Epidermal melanocyte (primary cell): Measurements from ENCODE around the gene PPP2R2C.

Source experiments
- DNase-seq: peaks from one replicate; pipeline ENCODE4 v3.0.0; 2011; ENCODE audit warnings: low spot score; ENCODE audit not compliant: insufficient read length

PPP2R2C gene

DNA sequence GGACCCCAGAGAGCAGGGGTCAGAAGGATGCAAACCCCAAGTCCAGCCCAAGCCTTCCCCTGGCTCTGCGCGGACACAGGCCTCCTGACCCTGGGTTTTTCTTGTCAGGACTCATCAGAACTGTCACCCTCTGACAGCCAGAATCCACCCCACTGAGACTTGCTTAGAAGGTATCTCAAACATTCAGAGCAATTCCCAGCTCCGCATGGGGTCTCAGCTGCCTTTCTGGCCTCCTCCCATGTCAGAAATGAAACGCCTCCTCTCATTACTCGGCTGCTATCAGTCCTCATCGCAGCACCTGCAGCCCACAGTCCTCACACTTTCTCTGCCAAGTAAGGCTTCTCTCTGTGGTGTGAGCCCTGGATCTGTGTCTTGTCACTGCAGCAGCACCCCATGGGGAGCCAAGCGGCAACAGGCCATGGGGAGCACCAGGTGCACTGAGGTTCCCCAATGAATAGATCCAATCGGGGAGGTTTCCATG is 105.0 kb downstream of the PPP2R2C start:
- DNase-seq = no peak

DNA sequence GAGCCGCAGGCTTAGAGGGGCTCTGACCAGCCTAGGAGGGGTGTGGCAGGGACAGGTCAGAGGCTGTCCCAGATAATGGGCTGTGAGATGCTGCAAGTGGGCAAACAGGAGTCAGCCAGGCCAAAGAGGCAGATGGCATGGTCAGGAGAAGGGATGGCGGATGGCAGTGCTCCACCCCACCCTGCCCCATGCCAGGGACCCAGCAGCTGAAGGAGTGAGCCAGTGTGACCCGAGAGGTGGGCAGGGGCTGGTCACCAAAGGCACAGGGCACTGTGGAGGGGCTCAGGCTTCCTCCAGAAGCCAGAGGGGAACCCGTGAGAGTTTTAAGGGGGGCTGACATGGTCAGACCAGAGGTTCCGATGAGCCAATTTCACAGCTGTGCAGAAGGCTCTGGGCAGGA is 105.8 kb downstream of the PPP2R2C start:
- no peak for DNase-seq

DNA sequence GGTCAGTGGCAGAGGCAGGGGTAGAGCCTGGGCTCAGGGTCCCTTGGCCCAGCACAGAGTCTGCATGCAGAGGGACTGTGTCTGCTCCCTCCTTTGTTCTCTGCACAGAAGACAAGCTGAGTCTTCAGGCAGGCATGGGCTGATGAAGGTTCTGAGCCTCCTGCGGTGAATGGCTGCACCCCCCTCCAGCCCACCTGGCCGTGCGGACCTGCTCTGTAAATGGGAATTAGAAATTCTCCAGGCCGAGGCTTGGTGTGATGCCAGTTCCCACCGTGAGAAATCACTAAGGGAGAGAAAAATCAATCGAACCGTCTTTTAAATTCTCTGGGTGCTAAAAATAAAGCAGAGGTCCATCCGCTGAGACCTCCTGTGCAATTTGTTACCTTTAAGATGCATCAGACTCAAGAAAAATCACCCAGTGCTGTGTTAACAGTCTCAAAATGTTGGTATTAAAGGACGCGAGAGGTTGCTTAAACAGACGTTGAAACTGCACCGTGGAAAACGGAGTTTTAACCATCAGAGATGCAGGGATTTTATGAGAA is 106.8 kb downstream of the PPP2R2C start:
- no peak for DNase-seq

DNA sequence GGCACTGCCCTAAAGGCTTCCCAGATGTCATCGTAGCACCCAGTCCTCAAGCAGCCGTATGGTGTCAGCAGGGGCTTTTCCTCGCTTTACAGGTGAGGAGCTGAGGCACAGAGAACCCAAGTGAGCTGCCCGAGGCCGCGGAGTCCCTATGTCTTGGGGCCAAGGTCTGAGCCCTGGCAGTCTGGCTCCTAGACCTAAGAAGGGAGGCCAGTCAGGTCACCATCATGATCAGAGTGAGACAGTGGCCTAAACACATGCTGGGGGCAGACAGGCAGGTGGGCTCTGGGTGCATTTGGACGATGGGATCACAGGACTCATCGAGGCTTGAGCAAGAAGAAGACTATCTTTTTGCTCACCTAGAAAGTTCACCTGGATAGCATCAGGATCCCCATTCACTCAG is 107.8 kb downstream of the PPP2R2C start:
- DNase-seq = no peak

DNA sequence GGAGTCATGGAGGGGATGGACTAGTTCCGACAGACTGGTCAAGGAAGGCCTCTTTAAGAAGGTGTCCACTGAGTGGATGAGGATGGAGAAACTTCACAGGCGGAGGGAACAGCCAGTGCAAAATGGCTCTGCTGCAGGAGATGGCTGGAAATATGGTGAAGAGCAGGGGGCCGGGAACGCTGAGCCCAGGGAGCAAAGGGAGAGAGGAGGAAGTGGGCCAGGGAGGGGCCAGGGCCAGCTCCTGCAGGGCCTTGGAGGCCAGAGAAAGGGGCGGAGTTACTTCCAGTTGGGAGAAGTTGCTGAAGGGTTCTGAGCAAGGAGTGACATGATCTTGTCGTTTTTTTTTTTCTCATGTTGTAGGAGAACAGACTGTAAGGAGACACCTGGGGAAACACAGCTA is 108.3 kb downstream of the PPP2R2C start:
- DNase-seq = no peak

DNA sequence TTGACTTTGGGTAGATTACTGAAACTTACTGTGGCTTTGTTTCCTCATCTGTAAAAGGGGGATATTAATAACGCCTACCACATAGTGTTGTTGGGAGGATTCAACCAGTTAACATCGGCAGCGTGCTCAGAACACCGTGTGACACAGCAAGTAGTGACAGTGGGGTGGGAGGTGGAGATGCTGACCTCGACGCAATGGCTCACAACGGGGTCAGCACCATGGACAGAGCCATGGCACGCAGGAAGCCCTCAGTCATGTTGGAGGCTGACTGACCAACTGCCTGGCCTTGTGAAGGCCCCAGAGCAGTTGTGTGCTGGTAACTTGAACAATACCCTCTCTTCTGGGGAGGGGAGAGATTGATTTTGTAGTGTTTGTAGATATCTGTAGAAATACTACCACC is 109.5 kb downstream of the PPP2R2C start:
- no peak for DNase-seq

DNA sequence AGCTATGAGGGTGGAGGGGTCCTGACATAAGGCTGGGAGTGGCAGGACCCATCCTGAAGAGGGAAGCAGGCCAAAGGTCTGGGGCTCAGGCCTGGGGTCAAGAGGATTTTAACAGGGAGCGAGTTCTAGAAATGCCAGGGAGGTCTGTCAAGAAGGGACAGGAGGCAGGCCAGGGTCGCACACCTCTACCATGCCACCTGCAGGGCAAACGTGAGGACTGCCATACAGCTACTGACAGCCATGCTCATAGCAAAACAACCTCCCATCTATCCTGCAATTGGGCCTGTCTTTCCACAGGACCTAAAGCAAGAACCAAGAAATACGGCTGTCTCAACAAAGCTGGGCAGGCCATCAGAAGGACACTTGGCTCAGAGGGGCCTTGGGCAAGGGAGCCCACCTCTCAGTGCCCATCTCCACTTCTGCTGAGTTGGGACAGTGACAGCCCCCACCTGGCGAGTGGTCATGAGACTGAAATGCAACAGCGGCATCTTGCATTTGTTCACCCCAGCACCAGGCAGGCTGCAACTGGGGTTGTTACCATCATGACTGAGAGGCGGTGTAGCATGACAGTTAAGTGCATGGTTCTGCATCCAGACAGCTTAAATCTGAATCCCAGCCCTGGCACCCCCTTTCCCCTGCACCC is 110.0 kb downstream of the PPP2R2C start:
- no peak for DNase-seq

DNA sequence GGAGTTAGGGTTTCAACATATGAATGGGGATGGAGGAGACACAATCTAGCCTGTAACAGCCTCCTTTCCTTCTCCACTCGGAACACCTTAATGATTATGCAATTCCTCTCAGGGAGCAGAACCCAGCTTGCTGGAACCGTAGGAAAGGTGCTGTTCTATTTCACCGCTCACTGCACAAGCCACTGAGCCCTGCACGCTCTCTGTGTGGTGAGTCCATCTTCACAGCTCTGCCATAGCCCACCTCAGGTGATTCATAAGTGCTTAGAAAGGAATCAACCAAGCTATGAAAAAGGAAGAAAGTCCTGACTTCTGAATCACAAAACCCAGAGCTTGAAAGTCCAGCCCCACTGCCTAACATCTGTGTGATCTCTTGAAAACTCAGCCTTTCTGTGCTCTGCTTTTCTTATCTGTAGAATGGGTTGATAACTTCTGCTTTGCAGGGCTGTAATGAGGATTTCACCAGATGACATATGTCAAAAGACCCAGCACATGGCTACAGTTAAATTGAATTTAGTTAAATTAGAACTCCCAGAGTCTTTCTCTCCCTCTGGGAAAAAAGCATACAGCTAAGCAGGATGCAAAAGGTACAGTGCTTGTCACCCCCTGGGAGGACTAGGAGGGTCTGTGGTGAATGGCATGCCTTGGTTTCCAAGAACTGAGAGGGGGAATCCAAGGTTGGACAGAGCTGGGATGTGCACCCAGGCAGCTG is 111.2 kb downstream of the PPP2R2C start:
- no peak for DNase-seq

DNA sequence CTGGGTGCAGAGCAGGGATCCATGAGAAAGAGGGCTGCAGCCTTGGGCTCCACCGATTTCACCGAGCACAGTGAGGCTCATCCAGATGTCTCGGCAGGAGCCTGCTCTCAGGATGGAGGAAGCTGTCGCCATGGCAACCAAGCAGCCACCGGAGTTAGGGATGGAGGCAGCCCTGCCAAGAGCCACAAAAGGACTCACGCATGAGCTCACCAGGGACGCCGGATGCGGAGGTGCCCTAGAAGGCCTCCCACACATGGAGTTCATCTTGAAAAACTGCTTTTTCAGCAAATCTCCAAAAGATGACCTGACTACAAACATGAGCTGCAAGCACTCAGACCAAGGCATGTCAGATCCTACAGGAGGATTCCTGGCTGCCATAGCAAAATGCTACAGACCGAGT is 112.0 kb downstream of the PPP2R2C start:
- no peak for DNase-seq

DNA sequence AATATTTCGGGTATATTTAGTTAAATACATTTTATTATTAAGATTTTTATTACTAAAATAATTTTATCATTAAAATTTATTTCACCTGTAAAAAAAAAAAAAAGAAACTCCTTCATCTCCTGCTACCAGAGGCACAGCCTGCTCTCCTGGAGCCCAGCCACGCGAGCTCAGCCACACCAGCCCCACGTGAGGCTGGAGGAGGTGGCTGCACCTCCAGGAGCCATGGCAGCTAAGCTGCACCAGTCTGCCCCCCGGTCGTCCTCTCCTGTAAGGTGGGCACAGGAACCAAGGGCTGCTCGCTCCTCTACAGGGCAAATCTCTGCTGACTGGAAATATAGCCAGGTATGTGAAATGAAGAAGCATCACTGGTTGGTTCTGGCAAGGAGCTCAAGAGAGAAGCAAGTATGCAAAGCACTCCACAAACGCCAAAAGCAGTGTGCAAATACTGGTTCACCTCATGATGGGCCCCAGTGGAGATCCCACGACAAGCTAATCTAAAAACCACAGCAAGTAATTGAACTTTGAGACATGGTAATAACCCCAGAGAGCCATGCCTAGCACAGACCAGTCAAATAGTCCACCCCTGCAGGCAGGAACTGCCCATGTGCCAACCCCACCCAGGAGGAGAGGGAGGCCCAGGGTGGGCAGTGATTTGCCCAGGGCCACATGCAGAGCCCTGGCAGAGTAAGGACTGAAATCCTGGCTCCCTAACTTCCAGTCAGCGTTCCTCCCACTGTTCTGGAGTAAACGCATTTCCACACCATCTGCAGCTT is 112.7 kb downstream of the PPP2R2C start:
- no peak for DNase-seq

DNA sequence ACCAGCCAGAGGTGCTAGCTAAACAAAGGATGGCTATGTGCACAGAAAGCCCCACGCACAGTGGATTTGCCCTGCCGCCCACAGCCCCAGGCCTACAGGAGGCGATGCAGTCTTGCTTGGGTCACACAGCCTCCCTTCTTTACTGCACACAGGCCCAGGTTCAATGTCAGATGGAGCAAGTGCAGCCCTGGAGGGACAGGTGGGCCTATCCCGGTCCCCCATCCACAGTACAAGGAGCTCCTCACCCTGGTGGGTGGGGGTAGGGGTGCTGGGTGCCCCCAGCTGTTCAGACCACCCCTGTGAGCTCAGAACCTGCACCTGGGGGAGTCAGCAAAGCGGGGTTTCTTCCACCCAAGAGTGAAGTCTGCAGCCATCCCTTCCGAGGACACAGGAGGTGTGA is 114.9 kb downstream of the PPP2R2C start:
- DNase-seq = no peak

DNA sequence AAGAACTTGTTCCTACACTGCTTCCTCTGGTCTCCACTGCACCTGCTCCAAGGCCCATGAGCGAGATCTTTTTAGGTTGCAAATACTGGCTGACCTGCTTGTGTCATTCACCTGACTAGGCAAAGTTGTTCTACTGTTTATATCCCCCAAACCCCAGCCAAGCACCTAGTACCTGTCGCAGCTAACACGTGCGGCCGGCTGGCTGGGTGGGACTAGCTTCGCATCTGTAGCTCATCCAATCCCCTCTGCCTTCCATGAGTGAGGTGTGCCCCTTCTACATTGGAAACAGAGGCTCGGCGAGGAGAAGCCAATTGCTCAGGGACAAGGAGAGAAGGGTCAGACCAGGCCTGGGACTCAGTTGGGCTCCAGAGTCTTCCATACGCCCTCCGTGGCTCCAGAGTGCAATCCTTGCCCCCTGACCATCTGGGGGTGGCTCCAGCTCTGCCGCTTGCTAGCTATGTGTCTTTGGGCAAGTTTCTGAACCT is 116.3 kb downstream of the PPP2R2C start:
- DNase-seq = no peak

DNA sequence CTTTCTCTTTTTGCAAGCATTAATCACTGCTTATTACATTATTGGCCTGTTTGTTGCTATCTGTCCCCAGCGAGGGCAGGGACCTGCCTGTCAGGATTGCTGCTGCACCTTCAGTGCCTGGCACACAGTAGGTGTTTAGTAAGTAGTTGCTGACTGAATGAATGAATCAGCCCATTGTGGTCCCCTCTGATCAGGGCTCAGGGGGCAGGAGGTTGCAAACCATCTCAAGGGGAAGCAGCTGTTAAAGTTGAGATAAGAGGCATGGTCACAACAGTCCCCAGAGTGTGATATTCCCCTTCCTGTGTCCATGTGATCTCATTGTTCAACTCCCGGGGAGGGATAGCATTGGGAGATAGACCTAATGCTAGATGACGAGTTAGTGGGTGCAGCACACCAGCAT is 117.4 kb downstream of the PPP2R2C start:
- DNase-seq = no peak

DNA sequence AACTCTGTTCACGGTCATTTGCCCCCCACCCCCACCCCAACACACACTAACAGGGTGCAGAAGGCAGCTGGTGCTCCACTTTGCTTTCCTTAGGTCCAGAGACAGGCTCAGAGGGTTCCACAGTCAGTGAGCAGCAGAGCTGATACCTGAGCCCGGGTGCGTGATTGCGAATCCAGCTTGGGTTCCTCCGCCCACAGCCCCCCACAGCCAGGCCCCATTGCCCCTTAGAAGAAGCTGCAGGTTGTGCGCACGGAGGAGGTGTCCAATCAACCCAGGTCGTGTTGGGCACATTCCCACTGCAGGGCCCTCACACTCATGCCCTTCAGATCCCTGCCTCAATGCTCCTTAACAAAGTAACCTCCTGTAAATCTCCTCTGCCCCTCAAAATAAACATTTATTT is 117.8 kb downstream of the PPP2R2C start:
- DNase-seq = no peak

DNA sequence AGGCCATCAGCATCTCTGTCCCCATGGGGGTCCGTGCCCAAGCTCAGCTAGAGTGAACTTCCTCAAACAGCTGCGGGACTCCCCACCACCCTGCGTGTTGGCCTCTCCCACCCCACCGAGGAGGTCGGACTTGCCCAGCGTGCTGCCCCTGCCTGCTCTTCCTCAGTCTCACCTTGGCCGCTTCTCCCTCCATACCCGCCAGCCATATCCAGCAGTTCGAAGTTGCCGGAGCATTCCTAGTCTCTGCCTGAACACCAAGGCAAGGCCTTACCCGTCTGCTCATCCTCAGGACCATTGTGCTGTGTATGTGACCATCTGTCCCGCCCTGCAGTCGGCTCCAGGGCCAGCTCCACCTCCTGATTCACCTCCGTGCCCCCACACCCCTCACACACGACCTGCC is 118.3 kb downstream of the PPP2R2C start:
- no peak for DNase-seq

DNA sequence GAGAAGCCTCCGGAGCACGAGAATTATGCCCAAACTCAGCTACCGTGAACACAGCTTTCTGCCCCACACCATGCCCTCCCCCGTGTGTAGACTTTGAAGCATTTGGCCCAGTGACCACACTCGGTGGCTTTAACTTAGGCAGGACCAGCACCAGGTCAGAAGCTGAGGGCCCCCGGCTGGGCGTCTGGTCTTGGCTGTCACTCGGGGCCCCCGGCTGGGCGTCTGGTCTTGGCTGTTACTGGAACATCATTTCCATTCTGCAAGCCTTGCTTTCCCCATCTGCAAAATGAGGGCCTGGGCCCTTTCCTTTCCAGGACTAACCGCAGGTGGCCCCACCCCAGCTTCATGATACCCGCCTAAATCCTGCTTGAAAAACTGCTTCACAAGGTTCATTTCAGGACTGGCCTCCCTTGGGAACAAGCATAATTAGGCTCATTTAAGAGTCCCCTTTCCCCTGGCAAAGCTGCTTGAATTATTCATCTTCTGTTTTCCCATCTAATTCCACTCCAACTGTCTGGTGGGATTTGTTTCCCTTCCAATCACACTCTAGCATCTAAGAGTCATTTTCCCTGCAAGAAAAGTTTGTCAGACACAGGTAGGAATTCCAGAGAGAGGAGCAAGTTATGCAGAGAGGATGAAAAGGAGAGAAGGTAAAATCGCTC is 120.3 kb downstream of the PPP2R2C start:
- DNase-seq = no peak

DNA sequence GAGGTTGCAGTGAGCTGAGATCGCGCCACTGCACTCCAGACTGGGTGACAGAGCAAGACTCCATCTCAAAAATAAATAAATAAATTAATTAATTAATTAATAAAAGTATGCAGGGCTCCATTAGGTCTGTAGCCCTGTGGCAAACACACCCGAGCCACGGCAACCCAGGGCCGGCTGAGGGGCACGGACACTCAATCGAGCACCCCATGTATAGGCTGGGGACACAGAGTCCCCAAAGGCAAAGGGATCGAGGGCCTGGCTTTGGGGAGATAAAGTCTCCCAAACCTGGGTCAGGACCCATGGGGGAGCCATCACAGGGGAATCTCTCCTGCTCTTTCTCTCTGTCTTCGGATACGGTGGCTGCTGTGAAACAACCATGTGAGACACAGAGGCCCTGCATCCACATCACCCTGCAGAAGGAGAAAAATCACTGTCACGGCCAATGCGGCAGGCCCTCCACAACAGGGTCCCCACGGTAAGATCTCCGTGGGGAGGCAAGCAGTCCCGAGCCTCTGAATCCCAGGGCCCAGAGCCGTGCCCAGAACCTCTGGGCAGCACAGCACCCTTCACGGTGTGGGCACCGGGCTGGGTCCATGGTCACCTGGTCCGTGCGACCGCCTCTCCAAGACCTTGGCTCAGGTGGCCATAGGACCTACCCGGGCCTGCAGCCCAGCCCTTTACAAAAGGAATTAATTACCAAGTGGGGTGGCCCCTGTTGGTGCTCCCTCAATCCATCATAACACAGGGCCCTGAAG is 121.0 kb downstream of the PPP2R2C start:
- no peak for DNase-seq

DNA sequence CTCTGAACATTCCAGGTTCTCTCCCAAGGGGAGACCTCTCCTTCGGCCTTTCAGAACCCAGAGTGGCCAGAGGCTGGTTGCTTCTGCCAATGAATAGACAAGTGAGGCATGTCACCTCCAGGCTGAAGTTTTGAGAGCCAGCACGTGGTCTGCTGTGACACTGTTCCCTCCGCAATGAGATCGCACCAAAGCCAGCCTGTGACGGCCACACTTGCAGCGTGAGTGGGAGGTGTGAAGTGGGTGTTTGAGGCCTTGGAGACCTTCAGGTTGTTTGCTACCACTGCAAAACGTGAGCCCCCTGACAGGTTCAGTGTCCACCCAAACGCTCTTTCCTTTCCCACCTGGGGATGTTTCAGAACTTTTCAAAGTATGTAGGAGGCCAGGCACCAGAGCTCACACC is 121.8 kb downstream of the PPP2R2C start:
- DNase-seq = no peak

DNA sequence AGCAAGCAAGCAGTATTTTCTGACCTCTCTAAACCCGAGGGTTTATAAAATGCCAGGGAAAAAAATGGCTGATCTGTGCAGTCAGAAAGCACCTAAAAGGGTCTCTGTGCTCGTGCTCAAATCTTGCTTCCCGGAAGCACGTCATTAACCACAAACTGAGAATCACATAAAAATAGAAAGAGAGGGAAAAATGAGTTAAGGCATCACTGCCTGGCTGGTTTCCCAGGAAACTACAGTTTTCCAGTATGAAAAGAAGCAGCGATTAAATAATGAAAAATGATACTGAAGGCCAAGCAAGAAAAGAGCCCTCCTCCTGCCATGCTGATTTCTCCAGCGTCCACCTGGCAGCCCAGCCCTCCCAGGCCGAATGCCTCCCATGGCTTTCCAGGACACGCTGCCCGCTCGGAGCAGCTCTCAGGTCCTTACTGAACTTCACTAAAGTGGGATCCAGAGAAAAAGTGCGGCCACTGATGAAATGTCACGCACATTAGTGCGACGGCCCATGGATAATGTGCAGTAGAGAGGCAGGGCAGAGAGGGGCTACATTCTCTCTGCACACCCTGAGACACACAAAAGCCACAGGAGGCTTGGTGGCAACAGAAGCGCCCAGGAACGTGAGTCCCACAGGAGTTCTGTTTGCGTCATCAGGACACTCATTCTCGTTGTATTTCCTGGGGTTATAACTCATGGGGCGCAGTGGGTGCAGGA is 122.4 kb downstream of the PPP2R2C start:
- DNase-seq = no peak

DNA sequence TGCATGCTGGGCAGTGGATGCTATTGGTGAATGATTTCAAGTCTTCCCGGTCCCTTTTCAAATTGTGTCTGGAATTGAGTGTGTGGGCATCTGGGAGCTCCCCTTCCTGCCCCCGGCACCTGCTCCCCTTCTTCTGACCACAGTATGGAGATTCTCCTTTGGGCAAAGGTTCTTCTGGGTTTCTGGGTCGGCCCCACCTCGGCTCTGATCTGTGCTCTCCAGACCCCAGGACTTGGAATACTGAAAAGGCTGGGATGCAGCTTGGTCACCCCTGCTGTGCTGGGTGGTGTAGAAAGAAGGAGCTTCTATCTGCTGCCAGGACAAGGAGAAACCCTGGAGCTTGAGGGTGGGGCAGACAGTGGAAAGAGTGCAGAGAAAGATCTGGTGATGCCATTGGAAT is 124.0 kb downstream of the PPP2R2C start:
- DNase-seq = no peak
